Fibroblast of peridontal ligament (primary cell): Measurements from ENCODE around the gene TYMP.

Experiments
- DNase-seq: peaks from one replicate; pipeline ENCODE4 v3.0.0-alpha.2; 2010; ENCODE audit errors: extremely low read depth

Gene TYMP

GRCh38 chr22:50529897-50530579 is at the start of gene TYMP:
TSS of gene TYMP (minus strand) at chr22:50530012. CDS start at chr22:50529709, 303 bp downstream.
- DNase-seq: peak; percentile 71

- DNase-seq: no peak
Measured at GRCh38 chr22:50578776-50579310, 49.0 kb upstream of the TYMP start.

- peak; percentile 22 for DNase-seq
Measured at GRCh38 chr22:50577987-50578775, 48.4 kb upstream of the TYMP start, which contains the start of gene CPT1B. TSS of gene CPT1B (minus strand) at chr22:50578427. CDS start at chr22:50577915, 512 bp downstream.

GRCh38 chr22:50577697-50577986 is 47.8 kb upstream of the TYMP start:
- DNase-seq: no peak

- DNase-seq: no peak
Measured at GRCh38 chr22:50576806-50577696, 47.2 kb upstream of the TYMP start.

- peak; percentile 10 for DNase-seq
Measured at GRCh38 chr22:50576070-50576469, 46.3 kb upstream of the TYMP start.

- no peak for DNase-seq
Measured at GRCh38 chr22:50575426-50575941, 45.7 kb upstream of the TYMP start.

- no peak for DNase-seq
Measured at GRCh38 chr22:50574383-50574755, 44.6 kb upstream of the TYMP start.

- no peak for DNase-seq
Measured at GRCh38 chr22:50573491-50574382, 43.9 kb upstream of the TYMP start.

GRCh38 chr22:50572965-50573364 is 43.2 kb upstream of the TYMP start:
- DNase-seq: no peak

GRCh38 chr22:50571264-50572175 is 41.7 kb upstream of the TYMP start:
- no peak for DNase-seq

GRCh38 chr22:50570861-50571260 is 41.0 kb upstream of the TYMP start:
- DNase-seq: no peak

- no peak for DNase-seq
Measured at GRCh38 chr22:50569896-50570535, 40.2 kb upstream of the TYMP start.

GRCh38 chr22:50569041-50569459 is 39.2 kb upstream of the TYMP start:
- no peak for DNase-seq

- DNase-seq: no peak
Measured at GRCh38 chr22:50568626-50569025, 38.8 kb upstream of the TYMP start.

GRCh38 chr22:50567721-50568252 is 38.0 kb upstream of the TYMP start:
- no peak for DNase-seq

GRCh38 chr22:50564289-50564688 is 34.5 kb upstream of the TYMP start:
- DNase-seq: no peak

GRCh38 chr22:50563413-50564160 is 33.8 kb upstream of the TYMP start:
- DNase-seq: no peak
